Bone marrow (tissue), 2 donors: ENCODE results near the gene PCDHA10.
"Not testable (repeated sequence)": the region's sequence is repeated elsewhere in the genome, so short reads cannot be mapped to it uniquely, and the experiment has no call there.

ENCODE experiments used
- DNase-seq, 2 donors: peaks; one replicate each; lab custom pipeline; 2025; lab: John Stamatoyannopoulos, UW

The PCDHA10 gene, protein sequence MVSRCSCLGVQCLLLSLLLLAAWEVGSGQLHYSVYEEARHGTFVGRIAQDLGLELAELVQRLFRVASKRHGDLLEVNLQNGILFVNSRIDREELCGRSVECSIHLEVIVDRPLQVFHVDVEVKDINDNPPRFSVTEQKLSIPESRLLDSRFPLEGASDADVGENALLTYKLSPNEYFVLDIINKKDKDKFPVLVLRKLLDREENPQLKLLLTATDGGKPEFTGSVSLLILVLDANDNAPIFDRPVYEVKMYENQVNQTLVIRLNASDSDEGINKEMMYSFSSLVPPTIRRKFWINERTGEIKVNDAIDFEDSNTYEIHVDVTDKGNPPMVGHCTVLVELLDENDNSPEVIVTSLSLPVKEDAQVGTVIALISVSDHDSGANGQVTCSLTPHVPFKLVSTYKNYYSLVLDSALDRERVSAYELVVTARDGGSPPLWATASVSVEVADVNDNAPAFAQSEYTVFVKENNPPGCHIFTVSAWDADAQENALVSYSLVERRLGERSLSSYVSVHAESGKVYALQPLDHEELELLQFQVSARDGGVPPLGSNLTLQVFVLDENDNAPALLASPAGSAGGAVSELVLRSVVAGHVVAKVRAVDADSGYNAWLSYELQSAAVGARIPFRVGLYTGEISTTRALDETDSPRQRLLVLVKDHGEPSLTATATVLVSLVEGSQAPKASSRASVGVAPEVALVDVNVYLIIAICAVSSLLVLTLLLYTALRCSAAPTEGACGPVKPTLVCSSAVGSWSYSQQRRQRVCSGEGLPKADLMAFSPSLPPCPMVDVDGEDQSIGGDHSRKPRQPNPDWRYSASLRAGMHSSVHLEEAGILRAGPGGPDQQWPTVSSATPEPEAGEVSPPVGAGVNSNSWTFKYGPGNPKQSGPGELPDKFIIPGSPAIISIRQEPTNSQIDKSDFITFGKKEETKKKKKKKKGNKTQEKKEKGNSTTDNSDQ

DNA sequence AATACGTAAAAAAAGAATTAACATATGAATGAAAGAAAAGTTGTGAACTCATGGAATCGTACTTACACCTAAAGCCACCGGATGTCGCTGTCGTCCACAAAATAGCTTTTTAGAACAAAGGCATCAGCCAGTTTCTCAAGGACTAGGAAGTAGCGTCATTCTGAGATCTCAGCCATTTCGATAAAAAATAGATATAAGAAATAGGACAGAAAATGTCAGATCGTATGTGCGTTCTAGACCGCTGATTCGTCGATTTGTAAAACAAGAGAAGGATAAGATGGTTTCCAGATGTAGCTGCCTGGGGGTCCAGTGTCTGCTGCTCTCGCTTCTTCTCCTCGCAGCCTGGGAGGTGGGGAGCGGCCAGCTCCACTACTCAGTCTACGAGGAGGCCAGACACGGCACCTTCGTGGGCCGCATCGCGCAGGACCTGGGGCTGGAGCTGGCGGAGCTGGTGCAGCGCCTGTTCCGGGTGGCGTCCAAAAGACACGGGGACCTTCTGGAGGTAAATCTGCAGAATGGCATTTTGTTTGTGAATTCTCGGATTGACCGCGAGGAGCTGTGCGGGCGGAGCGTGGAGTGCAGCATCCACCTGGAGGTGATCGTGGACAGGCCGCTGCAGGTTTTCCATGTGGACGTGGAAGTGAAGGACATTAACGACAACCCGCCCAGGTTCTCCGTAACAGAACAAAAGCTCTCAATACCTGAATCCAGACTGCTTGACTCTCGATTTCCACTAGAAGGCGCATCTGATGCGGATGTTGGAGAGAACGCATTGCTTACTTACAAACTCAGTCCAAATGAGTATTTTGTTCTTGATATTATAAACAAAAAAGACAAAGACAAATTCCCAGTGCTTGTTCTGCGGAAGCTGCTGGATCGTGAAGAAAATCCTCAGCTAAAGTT, at the start of gene PCDHA10:
Gene PCDHA10 (plus strand): TSS at position 126 of the 903 bp plus-strand sequence. CDS start 152 bp downstream, at position 278.
- no peak for DNase-seq

DNA sequence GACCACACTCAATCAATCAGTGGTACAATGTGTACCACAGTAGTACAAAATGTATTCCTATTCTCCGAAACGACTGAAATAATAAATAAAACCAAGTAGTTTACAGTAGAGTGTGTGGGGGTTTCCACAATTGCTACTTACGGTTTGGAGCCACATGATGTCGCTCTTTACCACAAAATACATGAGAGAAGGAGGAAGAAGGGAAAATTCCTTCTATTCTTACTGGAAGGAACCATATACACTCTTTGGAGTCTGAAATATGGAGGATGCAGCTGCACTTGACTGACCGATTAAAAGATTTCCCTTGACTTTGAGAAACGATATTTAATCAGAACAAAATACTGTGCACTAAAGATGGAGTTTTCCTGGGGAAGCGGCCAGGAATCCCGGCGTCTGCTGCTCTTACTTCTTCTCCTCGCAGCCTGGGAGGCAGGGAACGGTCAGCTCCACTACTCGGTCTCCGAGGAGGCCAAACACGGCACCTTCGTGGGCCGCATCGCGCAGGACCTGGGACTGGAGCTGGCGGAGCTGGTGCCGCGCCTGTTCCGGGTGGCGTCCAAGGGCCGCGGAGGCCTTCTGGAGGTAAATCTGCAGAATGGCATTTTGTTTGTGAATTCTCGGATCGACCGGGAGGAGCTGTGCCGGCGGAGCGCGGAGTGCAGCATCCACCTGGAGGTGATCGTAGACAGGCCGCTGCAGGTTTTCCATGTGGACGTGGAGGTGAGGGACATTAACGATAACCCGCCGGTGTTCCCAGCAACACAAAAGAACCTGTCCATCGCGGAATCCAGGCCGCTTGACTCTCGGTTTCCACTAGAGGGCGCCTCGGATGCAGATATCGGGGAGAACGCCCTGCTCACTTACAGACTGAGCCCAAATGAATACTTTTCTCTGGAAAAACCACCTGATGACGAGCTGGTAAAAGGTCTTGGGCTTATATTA, 48.6 kb upstream of the PCDHA10 start, which contains the start of gene PCDHA4:
Gene PCDHA4 (plus strand): TSS at position 235 of the 942 bp plus-strand sequence.
- no peak for DNase-seq

DNA sequence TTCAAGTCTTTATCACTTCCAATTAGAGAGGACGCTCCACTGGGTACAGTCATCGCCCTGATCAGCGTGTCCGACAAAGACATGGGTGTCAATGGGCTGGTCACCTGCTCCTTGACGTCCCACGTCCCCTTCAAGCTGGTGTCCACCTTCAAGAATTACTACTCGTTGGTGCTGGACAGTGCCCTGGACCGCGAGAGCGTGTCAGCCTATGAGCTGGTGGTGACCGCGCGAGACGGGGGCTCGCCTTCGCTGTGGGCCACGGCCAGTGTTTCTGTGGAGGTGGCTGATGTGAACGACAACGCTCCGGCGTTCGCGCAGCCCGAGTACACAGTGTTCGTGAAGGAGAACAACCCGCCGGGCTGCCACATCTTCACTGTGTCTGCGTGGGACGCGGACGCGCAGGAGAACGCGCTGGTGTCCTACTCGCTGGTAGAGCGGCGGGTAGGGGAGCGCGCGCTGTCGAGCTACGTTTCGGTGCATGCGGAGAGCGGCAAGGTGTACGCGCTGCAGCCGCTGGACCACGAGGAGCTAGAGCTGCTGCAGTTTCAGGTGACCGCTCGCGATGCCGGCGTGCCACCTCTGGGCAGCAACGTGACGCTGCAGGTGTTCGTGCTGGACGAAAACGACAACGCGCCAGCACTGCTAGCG, 47.3 kb upstream of the PCDHA10 start:
- not testable (repeated sequence) for DNase-seq

DNA sequence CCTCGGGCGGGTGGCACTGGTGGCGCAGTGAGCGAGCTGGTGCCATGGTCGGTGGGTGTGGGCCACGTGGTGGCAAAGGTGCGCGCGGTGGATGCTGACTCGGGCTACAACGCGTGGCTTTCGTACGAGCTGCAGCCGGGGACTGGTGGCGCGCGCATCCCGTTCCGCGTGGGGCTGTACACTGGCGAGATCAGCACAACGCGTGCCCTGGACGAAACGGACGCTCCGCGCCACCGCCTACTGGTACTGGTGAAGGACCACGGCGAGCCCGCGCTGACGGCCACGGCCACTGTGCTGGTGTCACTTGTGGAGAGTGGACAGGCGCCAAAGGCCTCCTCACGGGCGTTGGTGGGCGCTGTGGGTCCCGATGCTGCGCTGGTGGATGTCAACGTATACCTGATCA, 46.8 kb upstream of the PCDHA10 start:
- no peak for DNase-seq

DNA sequence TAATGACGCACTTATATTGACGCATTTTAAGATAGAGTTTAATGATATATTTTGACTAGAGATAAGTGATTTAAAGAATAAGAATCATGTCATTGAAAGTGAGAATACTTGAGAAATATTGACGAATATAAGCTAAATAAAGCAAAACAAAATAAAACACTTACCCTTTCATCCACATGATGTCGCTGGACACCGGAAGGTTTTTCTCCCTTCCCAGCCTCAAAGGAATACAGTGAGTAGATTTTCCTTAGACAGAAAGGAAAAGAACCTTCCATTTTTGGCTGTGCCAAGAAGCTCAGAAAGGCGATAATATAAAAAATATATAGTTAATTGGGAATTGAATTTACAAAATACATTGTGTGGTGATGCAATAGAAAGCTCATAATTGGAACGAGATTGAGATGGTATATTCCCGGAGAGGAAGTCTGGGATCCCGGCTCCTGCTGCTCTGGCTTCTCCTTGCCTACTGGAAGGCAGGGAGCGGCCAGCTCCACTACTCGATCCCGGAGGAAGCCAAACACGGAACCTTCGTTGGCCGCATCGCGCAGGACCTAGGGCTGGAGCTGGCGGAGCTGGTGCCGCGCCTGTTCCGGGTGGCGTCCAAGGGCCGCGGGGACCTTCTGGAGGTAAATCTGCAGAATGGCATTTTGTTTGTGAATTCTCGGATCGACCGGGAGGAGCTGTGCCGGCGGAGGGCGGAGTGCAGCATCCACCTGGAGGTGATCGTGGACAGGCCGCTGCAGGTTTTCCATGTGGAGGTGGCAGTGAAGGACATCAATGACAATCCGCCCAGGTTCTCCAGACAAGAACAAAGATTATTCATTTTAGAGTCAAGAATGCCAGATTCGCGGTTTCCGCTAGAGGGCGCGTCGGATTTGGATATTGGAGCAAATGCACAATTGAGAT, 34.1 kb upstream of the PCDHA10 start, which contains the start of gene PCDHA5:
Gene PCDHA5 (plus strand): TSS at position 239 of the 906 bp plus-strand sequence.
- no peak for DNase-seq

DNA sequence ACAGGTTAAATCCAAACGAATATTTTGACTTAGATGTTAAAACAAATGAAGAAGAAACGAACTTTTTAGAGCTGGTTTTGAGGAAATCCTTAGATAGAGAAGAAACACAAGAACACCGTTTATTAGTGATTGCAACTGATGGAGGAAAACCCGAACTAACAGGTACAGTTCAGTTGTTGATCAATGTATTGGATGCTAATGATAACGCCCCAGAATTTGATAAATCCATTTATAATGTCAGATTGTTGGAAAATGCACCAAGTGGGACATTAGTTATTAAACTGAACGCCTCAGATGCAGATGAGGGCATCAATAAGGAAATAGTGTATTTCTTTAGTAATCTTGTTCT, 33.4 kb upstream of the PCDHA10 start:
- DNase-seq = no peak

DNA sequence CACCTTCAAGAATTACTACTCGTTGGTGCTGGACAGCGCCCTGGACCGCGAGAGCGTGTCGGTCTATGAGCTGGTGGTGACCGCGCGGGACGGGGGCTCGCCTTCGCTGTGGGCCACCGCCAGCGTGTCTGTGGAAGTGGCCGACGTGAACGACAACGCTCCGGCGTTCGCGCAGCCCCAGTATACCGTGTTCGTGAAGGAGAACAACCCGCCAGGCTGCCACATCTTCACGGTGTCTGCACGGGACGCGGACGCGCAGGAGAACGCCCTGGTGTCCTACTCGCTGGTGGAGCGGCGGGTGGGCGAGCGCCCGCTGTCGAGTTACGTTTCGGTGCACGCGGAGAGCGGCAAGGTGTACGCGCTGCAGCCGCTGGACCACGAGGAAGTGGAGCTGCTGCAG, 32.7 kb upstream of the PCDHA10 start:
- not testable (repeated sequence) for DNase-seq

DNA sequence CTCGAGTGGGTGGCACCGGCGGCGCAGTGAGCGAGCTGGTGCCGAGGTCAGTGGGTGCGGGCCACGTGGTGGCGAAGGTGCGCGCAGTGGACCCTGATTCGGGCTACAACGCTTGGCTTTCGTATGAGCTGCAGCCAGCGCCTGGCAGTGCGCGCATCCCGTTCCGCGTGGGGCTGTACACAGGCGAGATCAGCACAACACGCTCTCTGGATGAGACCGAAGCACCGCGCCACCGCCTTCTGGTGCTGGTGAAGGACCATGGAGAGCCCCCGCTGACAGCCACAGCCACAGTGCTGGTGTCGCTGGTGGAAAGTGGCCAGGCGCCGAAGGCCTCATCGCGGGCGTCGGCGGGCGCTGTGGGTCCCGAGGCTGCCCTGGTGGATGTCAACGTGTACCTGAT, 32.2 kb upstream of the PCDHA10 start:
- no peak for DNase-seq

DNA sequence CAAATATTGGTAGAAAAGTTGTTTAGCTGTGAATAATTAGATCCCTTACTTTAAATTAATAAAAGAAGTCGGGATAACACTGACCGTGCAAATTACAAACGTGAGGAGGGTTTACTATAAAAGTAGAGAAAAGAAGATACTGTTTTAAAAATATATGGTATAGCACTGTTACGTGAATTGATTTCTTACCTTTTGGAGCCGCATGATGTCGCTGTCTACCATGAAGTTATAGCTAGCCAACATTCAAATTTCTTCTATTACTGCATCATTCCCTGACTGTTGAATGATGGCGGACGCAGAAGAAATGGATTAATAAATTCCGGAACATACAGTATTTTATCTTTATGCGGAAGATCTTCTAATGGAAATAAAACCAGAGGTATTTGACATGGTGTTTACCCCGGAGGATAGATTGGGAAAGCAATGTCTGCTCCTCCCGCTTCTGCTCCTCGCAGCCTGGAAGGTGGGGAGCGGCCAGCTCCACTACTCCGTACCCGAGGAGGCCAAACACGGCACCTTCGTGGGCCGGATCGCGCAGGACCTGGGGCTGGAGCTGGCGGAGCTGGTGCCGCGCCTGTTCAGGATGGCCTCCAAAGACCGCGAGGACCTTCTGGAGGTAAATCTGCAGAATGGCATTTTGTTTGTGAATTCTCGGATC, 27.9 kb upstream of the PCDHA10 start, which contains the start of gene PCDHA6:
Gene PCDHA6 (plus strand): TSS at position 257 of the 658 bp plus-strand sequence. CDS start 132 bp downstream, at position 389.
- DNase-seq = no peak

DNA sequence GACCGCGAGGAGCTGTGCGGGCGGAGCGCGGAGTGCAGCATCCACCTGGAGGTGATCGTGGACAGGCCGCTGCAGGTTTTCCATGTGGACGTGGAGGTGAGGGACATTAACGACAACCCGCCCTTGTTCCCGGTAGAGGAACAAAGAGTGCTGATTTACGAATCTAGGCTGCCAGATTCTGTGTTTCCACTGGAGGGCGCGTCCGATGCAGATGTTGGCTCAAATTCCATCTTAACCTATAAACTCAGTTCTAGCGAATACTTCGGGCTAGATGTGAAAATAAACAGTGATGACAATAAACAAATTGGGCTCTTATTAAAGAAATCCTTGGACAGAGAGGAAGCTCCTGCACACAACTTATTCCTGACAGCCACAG, 27.3 kb upstream of the PCDHA10 start:
- no peak for DNase-seq

DNA sequence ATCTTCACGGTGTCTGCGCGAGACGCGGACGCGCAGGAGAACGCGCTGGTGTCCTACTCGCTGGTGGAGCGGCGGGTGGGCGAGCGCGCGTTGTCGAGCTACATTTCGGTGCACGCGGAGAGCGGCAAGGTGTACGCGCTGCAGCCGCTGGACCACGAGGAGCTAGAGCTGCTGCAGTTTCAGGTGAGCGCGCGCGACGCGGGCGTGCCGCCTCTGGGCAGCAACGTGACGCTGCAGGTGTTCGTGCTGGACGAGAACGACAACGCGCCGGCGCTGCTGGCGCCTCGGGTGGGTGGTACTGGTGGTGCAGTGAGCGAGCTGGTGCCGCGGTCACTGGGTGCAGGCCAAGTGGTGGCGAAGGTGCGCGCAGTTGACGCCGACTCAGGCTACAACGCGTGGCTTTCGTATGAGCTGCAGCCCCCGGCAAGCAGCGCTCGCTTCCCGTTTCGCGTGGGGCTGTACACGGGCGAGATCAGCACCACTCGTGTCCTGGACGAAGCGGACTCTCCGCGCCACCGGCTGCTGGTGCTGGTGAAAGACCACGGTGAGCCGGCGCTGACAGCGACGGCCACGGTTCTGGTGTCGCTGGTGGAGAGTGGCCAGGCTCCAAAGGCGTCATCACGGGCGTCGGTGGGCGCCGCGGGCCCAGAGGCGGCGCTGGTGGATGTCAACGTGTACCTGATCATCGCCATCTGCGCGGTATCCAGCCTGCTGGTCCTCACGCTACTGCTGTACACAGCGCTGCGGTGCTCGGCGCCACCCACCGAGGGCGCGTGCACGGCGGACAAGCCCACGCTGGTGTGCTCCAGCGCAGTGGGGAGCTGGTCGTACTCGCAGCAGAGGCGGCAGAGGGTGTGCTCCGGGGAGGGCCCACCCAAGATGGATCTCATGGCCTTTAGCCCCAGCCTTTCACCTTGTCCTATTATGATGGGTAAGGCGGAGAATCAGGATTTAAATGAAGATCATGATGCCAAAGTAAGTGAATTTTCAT, 25.9 kb upstream of the PCDHA10 start:
- not testable (repeated sequence) for DNase-seq

DNA sequence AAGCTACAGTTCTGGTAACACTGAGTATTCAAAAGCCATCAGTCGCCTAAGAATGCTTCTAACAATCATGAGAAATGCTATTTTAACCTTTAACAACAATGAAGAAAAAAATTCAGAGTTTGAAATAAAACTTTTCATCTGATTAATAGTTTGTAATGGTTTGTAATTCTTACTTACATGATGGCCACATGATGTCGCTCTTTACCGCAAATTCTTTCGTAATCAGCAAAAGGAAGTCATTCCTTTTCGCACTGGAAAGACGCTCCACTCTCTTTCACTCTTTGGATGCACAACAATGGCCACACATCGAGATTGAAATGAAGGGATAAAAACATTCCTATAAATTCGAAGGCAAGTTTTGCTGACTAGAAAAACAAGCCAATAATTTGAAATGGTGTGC, 21.7 kb upstream of the PCDHA10 start, which contains the start of gene PCDHA7:
Gene PCDHA7 (plus strand): TSS at position 277 of the 400 bp plus-strand sequence. CDS start 115 bp downstream, at position 392.
- no peak for DNase-seq

DNA sequence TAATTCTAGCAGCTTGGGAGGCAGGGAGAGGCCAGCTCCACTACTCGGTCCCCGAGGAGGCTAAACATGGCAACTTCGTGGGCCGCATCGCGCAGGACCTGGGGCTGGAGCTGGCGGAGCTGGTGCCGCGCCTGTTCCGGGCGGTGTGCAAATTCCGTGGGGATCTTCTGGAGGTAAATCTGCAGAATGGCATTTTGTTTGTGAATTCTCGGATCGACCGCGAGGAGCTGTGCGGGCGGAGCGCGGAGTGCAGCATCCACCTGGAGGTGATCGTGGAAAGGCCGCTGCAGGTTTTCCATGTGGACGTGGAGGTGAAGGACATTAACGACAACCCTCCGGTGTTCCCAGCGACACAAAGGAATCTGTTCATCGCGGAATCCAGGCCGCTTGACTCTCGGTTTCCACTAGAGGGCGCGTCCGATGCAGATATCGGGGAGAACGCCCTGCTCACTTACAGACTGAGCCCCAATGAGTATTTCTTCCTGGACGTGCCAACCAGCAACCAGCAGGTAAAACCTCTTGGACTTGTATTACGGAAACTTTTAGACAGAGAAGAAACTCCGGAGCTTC, 21.2 kb upstream of the PCDHA10 start:
- not testable (repeated sequence) for DNase-seq

DNA sequence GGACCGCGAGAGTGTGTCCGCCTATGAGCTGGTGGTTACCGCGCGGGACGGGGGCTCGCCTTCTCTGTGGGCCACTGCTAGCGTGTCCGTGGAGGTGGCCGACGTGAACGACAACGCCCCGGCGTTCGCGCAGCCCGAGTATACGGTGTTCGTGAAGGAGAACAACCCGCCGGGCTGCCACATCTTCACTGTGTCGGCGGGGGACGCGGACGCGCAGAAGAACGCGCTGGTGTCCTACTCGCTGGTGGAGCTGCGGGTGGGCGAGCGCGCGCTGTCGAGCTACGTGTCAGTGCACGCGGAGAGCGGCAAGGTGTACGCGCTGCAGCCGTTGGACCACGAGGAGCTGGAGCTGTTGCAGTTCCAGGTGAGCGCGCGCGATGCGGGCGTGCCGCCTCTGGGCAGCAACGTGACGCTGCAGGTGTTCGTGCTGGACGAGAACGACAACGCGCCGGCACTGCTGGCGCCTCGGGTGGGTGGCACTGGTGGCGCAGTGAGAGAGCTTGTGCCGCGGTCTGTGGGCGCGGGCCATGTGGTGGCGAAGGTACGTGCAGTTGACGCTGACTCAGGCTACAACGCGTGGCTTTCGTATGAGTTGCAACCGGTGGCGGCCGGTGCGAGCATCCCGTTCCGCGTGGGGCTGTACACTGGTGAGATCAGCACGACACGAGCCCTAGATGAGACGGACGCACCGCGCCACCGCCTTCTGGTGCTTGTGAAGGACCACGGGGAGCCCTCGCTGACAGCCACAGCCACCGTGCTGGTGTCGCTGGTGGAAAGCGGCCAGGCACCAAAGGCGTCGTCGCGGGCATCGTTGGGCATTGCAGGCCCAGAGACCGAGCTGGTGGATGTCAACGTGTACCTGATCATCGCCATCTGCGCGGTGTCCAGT, 19.8 kb upstream of the PCDHA10 start:
- no peak for DNase-seq
